Loucy (cell line): Measurements from ENCODE around the gene RPL4.

Experiments
- CTCF ChIP-seq: fragments of 200-600 bp; sonication (generic); conservative IDR thresholded peaks from 2 replicates; pipeline ENCODE4 v1.5.1; 2014; ENCODE audit warnings: mild to moderate bottlenecking, antibody characterized with exemption, low read length
- EZH2phosphoT487 ChIP-seq: fragments of 200-600 bp; IDR thresholded peaks from 2 replicates; pipeline ENCODE4 v1.6.1; 2018; ENCODE audit warnings: antibody characterized with exemption, mild to moderate bottlenecking, moderate library complexity, borderline replicate concordance

GRCh38 chr15:66542896-66543295 is 38.2 kb upstream of the RPL4 start:
- no peak for TF ChIP-seq CTCF
- no peak for TF ChIP-seq EZH2phosphoT487
